ENCODE results near the gene POLA2.
"Not testable (repeated sequence)": the region's sequence is repeated elsewhere in the genome, so short reads cannot be mapped to it uniquely, and the experiment has no call there.

POLA2 gene

DNA sequence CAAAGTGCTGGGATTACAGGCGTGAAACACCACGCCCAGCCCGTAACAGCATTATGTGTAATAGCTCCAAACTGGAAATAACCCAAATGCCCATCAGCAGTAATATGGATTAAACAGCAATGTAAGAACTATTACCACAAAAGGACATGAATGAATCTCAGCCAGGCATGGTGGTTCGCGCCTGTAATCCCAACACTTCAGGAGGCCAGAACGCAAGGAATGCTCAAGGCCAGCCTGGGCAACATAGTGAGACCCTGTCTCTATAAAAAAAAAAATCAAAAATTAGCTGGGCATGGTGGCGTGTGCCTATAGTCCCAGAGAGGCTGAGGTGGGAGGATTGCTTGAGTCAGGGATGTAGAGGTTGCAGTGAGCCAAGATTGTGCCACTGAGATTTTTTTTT lies 68.8 kb downstream of the POLA2 start:
- no peak for DNase-seq (ENCODE audit: low read depth)

DNA sequence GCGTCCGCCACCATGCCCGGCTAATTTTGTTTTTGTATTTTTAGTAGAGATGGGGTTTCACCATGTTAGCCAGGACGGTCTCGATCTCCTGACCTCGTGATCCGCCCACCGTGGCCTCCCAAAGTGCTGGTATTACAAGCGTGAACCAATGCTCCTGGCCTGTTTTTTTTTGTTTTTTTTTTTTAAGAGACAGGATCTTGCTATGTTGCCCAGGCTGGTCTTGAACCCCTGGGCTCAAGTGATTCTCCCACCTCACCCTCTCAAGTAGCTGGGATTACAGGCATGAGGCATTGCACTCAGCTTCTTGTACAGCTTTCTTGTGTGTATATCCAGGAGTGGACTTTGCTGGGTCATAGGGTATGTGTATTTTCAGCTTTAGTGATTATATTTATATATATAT lies 70.8 kb downstream of the POLA2 start:
- DNase-seq (ENCODE audit: low read depth) = not testable (repeated sequence)

DNA sequence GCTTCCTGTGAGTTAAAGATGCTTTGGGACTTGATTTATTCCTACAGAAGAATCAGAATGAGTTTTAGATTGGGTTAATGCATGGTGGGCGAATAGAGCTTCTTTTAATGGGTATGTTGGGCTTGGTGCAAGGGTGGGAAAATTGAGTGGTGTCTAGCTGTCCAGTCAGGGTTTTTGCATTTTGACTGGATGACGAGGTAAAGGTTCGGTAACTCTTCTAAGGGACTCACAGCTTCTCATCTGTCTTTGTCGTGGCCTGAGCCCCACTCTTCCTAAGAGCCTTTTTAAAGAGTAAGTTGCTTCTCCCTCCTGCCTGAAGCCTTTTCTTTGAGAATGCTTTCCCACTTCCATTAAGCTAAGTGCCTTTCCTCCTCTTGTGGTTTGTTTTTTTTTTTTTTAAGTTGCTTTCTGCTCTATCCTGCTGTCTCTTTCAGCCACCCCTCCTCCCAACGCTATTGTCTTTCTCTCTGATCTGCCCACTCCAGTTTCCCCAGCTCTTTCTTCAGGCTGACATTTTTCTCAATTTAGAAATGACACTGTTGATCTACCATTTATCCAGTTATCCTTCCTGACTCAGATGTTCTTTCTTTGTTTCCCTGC lies 73.0 kb downstream of the POLA2 start:
- DNase-seq (ENCODE audit: low read depth) = no peak

DNA sequence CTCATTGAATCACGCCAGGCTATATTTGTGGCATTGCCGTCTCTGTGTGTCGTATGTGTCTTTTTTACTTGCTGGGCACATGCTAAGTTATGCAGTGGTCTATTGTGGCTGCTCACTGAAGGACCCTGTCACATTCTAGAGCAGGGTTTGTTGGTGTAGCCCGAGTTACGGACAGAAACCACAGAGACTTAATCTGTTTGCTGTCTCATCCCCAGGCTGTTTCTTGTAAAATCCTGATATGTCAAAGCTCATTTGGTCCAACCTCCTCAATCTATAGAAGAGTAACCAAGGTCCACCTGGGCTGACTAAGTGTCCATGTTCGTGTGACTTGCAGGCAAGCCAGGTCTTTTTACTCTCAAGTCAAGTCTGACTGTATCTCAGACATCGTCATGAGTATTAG lies 76.9 kb downstream of the POLA2 start:
- no peak for DNase-seq (ENCODE audit: low read depth)

DNA sequence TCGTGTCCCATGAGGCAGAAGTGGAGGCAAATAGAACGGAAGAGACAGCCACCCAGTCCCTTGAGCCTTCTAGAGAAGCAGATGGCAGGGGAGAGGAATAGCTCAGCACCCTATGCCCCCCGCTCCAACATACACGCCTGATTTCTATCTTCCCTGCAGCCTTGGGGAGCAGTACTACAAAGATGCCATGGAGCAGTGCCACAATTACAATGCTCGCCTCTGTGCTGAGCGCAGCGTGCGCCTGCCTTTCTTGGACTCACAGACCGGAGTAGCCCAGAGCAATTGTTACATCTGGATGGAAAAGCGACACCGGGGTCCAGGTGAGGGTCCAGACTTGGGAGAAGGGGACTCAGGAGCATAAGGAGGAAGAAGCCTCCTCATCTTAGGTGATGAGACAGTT lies 78.5 kb downstream of the POLA2 start:
- DNase-seq (ENCODE audit: low read depth) = no peak

DNA sequence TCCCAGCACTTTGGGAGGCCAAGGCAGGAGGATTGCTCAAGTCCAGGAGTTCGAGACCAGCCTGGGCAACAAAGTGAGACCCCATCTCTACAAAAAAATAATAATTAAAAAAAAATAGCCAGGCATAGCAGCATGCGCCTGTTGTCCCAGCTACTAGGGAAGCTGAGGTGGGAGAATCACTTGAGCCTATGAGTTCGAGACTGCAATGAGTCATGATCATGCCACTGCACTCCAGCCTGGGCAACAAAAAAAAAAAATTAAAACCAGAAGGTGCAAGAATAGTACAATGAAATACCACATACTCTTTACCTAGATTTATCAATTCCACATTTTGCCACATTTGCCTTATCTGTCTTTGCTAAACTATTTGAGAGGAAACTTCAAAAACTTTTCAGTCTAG lies 80.1 kb downstream of the POLA2 start:
- no peak for DNase-seq (ENCODE audit: low read depth)

Data from stromal cell of bone marrow (primary cell).